Naive B cell (primary cell): ENCODE measurements around the gene GRIK4. TPM values are rescaled to one million over a fixed set of nuclear protein-coding genes. Genes with fewer than 3 reads are reported as not detected.

Experiments
- ATAC-seq, 2 donors: fragments of 150-1000 bp; cut with Tn5 transposase; 2 replicates each; pipeline ENCODE4 v1.10.0; 2021; ENCODE audit warnings: low read depth in 2 of 2, mild to moderate bottlenecking in 2 of 2, moderate library complexity in 2 of 2
- DNase-seq: peaks from one replicate; pipeline ENCODE4 v3.0.0; 2022
- H3K27ac Mint-ChIP-seq, 6 donors: one replicate each; pipeline ENCODE4 v1.8.0; 2020 to 2022; ENCODE audit warnings: mild to moderate bottlenecking in 6 of 6, mixed read lengths in 6 of 6, moderate library complexity in 5 of 6, inconsistent platforms in 2 of 6
- H3K27me3 Mint-ChIP-seq, 3 donors: one replicate each; pipeline ENCODE4 v1.8.0; 2021 to 2022; ENCODE audit warnings: mixed read lengths in 3 of 3, mild to moderate bottlenecking in 1 of 3
- H3K36me3 Mint-ChIP-seq, 2 donors: one replicate each; pipeline ENCODE4 v1.8.0; 2020 to 2022; ENCODE audit warnings: mixed read lengths in 2 of 2, inconsistent platforms in 1 of 2, mild to moderate bottlenecking in 1 of 2
- H3K4me1 Mint-ChIP-seq, 3 donors: one replicate each; pipeline ENCODE4 v1.8.0; 2020 to 2022; ENCODE audit warnings: mixed read lengths in 3 of 3, inconsistent platforms in 1 of 3, mild to moderate bottlenecking in 1 of 3, moderate library complexity in 1 of 3
- H3K4me3 Mint-ChIP-seq, 8 donors: one replicate each; pipeline ENCODE4 v1.8.0; 2020 to 2022; ENCODE audit warnings: mild to moderate bottlenecking in 8 of 8, mixed read lengths in 8 of 8, moderate library complexity in 8 of 8, inconsistent platforms in 2 of 8
- H3K9me3 Mint-ChIP-seq, 7 donors: one replicate each; pipeline ENCODE4 v1.8.0; 2020 to 2022; ENCODE audit warnings: mixed read lengths in 7 of 7, mild to moderate bottlenecking in 5 of 7, inconsistent platforms in 2 of 7, moderate library complexity in 1 of 7
- polyA plus RNA-seq, 6 donors: library from polyadenylated mRNA; unstranded; fragments of 300-500 nt; fragmentation: Illumina TruSeq; gene quantifications; one replicate each; pipeline ENCODE4 v1.2.3, GENCODE V29; 2021; ENCODE audit warnings: low read depth in 6 of 6

The GRIK4 gene
- polyA plus RNA-seq, 6 donors from 2014 or later = 0.18 TPM; not detected in 5

DNA sequence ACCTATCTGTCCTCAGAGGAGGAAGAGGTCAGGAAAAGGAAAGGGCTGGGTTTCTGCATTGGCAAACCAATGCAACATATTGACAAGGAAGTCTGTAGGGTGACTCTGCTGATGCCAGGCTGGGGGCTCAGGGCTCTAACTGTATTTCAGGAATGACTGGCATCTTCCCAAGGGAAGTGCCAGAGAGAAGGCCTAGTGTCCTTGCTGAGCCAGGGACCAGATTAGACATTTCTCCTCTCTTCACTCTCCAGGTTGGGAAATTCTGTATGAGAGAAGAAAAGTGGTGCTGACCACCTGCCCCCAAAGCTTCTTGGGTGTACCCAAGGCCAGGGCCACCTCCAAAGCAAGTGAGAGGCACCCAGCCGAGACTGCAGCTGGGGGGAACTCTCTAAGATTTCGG lies 27.2 kb downstream of the GRIK4 start:
- peaks cover 7 to 24% (median 16%) of the 10 kb centered on the region in 3 donors for H3K4me1 Mint-ChIP-seq
- H3K27ac Mint-ChIP-seq = peak overlapping the region in 1 of 6 donors; percentile 72
- DNase-seq = no peak
- H3K9me3 Mint-ChIP-seq = peaks cover 0 to 8% (median 2%) of the 10 kb centered on the region in 7 donors
- H3K4me3 Mint-ChIP-seq = peak overlapping the region in 2 of 8 donors; percentile 17 to 59
- ATAC-seq = no peak
- no peaks in the 10 kb centered on the region for H3K36me3 Mint-ChIP-seq
- peaks cover 4 to 25% (median 13%) of the 10 kb centered on the region in 3 donors for H3K27me3 Mint-ChIP-seq

- Mint-ChIP-seq H3K9me3 (peaks cover 0 to 8% (median 2%) of the 10 kb centered on the region in 7 donors), H3K4me1 (peaks cover 11 to 33% (median 19%) of the 10 kb centered on the region in 3 donors), H3K27ac (peak overlapping the region in 2 of 6 donors; percentile 24 to 71), H3K27me3 (peaks cover 2 to 16% (median 4%) of the 10 kb centered on the region in 3 donors), H3K36me3 (no peaks in the 10 kb centered on the region), H3K4me3 (peak overlapping the region in 5 of 8 donors; percentile 36 to 80 (median 51))
- DNase-seq (no peak), ATAC-seq (no peak)
Observed at GRCh38 chr11:120539667-120540369, 28.3 kb downstream of the GRIK4 start.

GRCh38 chr11:120540744-120541465 lies 29.4 kb downstream of the GRIK4 start:
- peaks cover 0 to 11% (median 4%) of the 10 kb centered on the region in 3 donors for H3K27me3 Mint-ChIP-seq
- peak overlapping the region in 2 of 6 donors; percentile 24 to 57 for H3K27ac Mint-ChIP-seq
- peak overlapping the region in 2 of 8 donors; percentile 6 to 26 for H3K4me3 Mint-ChIP-seq
- DNase-seq = no peak
- peaks cover 0 to 8% (median 2%) of the 10 kb centered on the region in 7 donors for H3K9me3 Mint-ChIP-seq
- no peak for ATAC-seq
- peaks cover 19 to 43% (median 27%) of the 10 kb centered on the region in 3 donors for H3K4me1 Mint-ChIP-seq
- H3K36me3 Mint-ChIP-seq = no peaks in the 10 kb centered on the region

DNA sequence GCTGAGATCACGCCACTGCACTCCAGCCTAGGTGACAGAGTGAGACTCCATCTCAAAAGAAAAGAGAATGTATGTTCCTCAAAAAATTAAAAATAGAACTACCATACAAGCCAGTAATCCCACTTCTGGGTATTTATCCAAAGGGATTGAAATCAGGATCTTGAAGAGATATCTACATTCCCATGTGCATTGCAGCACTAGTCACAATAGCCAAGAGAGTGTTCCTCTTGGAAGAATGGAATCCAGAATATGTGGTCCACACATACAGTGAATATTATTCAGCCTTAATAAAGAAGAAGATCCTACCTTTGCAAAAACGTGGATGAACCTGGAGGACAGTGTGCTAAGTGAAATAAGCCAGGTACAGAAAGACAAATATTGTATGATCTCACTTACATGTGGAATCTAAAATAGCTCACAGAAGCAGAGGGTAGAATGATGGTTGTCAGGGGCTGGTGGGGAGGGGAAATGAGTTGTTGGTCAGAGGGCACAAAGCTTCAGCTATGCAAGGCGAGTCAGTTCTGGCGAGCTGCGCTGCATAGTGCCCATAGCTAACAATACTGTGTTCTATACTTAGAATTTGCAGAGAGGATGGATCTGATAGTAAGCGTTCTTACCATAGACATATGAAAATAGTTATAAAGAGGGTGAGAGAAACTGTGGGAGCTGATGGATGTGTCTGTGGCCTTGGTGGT lies 32.1 kb downstream of the GRIK4 start:
- Mint-ChIP-seq H3K36me3 (no peaks in the 10 kb centered on the region), H3K27me3 (peaks cover 0 to 4% (median 0%) of the 10 kb centered on the region in 3 donors), H3K4me3 (peak overlapping the region in 1 of 8 donors; percentile 1), H3K9me3 (peaks cover 0 to 8% (median 2%) of the 10 kb centered on the region in 7 donors), H3K27ac (peak overlapping the region in 4 of 6 donors; percentile 6 to 85 (median 68)), H3K4me1 (peaks cover 36 to 44% (median 41%) of the 10 kb centered on the region in 3 donors)
- DNase-seq (no peak), ATAC-seq (no peak)

GRCh38 chr11:120545813-120546212 lies 34.3 kb downstream of the GRIK4 start:
- peak overlapping the region; percentile 14 to 94 (median 54) for H3K27ac Mint-ChIP-seq
- H3K27me3 Mint-ChIP-seq = peaks cover 0 to 16% (median 13%) of the 10 kb centered on the region in 3 donors
- H3K4me1 Mint-ChIP-seq = peaks cover 30 to 35% (median 31%) of the 10 kb centered on the region in 3 donors
- peak overlapping the region in 7 of 8 donors; percentile 22 to 81 (median 59) for H3K4me3 Mint-ChIP-seq
- no peaks in the 10 kb centered on the region for H3K36me3 Mint-ChIP-seq
- DNase-seq (peak; percentile 57), ATAC-seq (peak; percentile 90 to 92)
- H3K9me3 Mint-ChIP-seq = peaks cover 0 to 8% (median 2%) of the 10 kb centered on the region in 7 donors

DNA sequence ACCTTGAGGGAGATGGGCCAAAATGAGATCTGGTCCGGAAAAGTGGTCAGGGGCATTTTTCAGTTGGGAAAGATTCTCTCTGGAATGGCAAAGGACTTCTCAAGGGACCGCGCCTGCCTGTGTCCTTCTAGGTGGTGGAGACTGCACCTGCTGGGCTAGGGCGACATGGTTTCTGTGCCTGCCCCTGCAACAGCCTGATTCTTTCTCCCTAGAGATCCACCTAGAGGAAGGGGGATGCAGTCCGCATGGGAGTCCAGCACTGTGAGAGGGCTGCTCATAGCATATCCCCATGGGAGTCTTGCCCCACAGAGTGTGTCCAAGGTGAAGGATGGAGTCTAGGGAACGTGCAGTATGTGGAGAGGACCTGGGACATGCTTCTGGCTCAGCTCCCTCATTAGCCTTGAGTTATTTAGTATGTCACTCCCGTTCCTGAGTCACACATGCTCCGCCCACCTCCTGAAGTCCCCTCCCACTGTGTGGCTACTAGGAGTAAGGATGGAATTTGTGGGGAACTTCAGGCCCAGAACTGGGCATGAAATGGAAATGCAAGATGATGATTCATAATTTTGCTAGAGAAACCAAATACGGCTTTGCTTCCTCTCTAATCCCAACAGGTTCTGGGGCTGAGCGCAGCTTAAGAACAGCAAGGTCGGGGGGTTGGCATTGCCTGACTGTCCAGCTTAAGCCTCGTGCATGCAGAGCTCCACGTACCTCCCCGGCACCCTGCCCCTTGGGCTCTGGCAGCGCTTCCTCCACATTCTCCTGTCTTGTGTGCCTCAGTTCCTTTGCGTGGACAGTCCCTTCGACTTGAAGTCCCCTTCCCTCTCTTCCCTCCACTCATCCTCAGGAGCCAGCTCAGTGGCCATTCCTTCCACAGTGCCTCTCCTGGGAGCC lies 35.0 kb downstream of the GRIK4 start:
- DNase-seq (no peak), ATAC-seq (no peak)
- peak overlapping the region in 5 of 8 donors; percentile 58 to 81 (median 72) for H3K4me3 Mint-ChIP-seq
- H3K27ac Mint-ChIP-seq = peak overlapping the region in 4 of 6 donors; percentile 22 to 96 (median 71)
- no peaks in the 10 kb centered on the region for H3K36me3 Mint-ChIP-seq
- H3K9me3 Mint-ChIP-seq = peaks cover 0 to 8% (median 2%) of the 10 kb centered on the region in 7 donors
- H3K4me1 Mint-ChIP-seq = peaks cover 30 to 35% (median 31%) of the 10 kb centered on the region in 3 donors
- H3K27me3 Mint-ChIP-seq = peaks cover 0 to 18% (median 16%) of the 10 kb centered on the region in 3 donors

- Mint-ChIP-seq H3K36me3 (no peaks in the 10 kb centered on the region), H3K9me3 (peaks cover 0 to 3% (median 0%) of the 10 kb centered on the region in 7 donors), H3K4me1 (peaks cover 30 to 38% (median 31%) of the 10 kb centered on the region in 3 donors), H3K27ac (peak overlapping the region in 2 of 6 donors; percentile 27 to 87), H3K4me3 (no peak overlapping the region), H3K27me3 (peaks cover 0 to 22% (median 16%) of the 10 kb centered on the region in 3 donors)
- ATAC-seq = no peak
- no peak for DNase-seq
Observed at GRCh38 chr11:120547316-120547715, 35.8 kb downstream of the GRIK4 start.

- Mint-ChIP-seq H3K27me3 (peaks cover 0 to 28% (median 16%) of the 10 kb centered on the region in 3 donors), H3K4me1 (peaks cover 31 to 35% (median 31%) of the 10 kb centered on the region in 3 donors), H3K9me3 (no peaks in the 10 kb centered on the region), H3K27ac (peak overlapping the region in 3 of 6 donors; percentile 4 to 77 (median 56)), H3K36me3 (no peaks in the 10 kb centered on the region), H3K4me3 (no peak overlapping the region)
- DNase-seq = no peak
- no peak for ATAC-seq
Observed at GRCh38 chr11:120547811-120548681, 36.5 kb downstream of the GRIK4 start.

- peaks cover 29 to 36% (median 32%) of the 10 kb centered on the region in 3 donors for H3K4me1 Mint-ChIP-seq
- no peaks in the 10 kb centered on the region for H3K36me3 Mint-ChIP-seq
- peaks cover 0 to 31% (median 16%) of the 10 kb centered on the region in 3 donors for H3K27me3 Mint-ChIP-seq
- peak overlapping the region in 1 of 6 donors; percentile 39 for H3K27ac Mint-ChIP-seq
- no peak overlapping the region for H3K4me3 Mint-ChIP-seq
- H3K9me3 Mint-ChIP-seq = no peaks in the 10 kb centered on the region
- ATAC-seq (no peak), DNase-seq (no peak)
Observed at GRCh38 chr11:120548682-120549209, 37.2 kb downstream of the GRIK4 start.

DNA sequence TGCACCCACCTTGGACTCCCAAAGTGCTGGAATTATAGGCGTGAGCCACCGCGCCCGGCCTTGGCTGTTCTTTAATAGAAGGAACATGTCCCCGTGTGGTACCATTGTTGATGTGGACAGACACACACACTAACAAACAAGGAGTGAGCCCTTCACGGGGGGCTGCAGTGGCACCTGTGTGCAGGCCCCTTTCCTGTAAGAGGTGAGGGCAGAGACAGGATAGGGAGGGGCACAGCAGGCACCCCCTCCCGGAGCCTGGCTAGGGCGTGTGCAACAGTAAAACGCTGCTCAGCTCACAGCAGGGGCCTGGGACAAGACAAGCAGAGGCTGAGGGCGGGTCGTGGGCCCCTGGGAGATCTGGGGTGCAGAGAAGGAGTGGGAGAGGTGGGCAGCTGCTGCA lies 37.8 kb downstream of the GRIK4 start:
- Mint-ChIP-seq H3K4me1 (peaks cover 25 to 32% (median 30%) of the 10 kb centered on the region in 3 donors), H3K27ac (peak overlapping the region in 1 of 6 donors; percentile 78), H3K27me3 (peaks cover 0 to 31% (median 16%) of the 10 kb centered on the region in 3 donors), H3K4me3 (no peak overlapping the region), H3K36me3 (no peaks in the 10 kb centered on the region), H3K9me3 (no peaks in the 10 kb centered on the region)
- DNase-seq (no peak), ATAC-seq (no peak)

DNA sequence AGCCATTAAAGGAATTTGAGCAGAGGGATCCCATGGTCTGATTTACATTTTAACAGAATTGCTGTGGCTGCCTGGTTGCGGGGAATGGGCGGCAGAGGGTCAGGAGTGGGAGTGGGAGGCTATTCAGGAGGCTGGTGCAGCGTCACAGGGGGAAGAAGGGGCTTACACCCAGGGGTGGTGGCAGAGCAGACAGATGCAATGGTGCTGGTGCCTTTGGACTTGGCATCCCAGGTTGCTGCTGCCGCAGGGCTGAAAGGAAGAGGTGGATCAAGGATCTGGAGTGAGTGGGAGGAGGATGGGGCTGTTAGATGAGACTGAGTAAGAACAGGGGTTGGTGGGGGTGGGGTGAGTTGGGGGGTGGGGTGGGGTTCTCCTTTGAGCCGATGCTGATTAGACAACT lies 38.5 kb downstream of the GRIK4 start:
- Mint-ChIP-seq H3K27me3 (peaks cover 0 to 32% (median 16%) of the 10 kb centered on the region in 3 donors), H3K4me1 (peaks cover 21 to 34% (median 32%) of the 10 kb centered on the region in 3 donors), H3K27ac (peak overlapping the region in 2 of 6 donors; percentile 37 to 66), H3K9me3 (no peaks in the 10 kb centered on the region), H3K36me3 (no peaks in the 10 kb centered on the region), H3K4me3 (no peak overlapping the region)
- DNase-seq (no peak), ATAC-seq (no peak)
